SU-DHL-6 (cell line): ENCODE results near the gene OSBPL5.

ENCODE experiments used
- H2AFZ ChIP-seq: fragments of 200-600 bp; sonication (generic); 2 replicates; pipeline ENCODE4 v1.6.1; 2014; ENCODE audit warnings: low read depth, mild to moderate bottlenecking, moderate library complexity, mixed read lengths, antibody characterized with exemption, low read length; ENCODE audit not compliant: severe bottlenecking
- H3F3A ChIP-seq: fragments of 200-600 bp; shearing (Covaris generic); 2 replicates; pipeline ENCODE4 v1.6.0; 2016; ENCODE audit warnings: antibody characterized with exemption, mild to moderate bottlenecking; ENCODE audit not compliant: insufficient read depth
- H3K27ac ChIP-seq: fragments of 200-600 bp; sonication (generic); 2 replicates; pipeline ENCODE4 v1.5.1; 2016; ENCODE audit warnings: low read depth, mild to moderate bottlenecking, low read length, moderate library complexity, mixed read lengths
- H3K27me3 ChIP-seq: fragments of 200-600 bp; sonication (generic), shearing (Covaris generic); 2 replicates; pipeline ENCODE4 v1.6.0; 2014; ENCODE audit warnings: mild to moderate bottlenecking, low read length
- H3K36me3 ChIP-seq: fragments of 200-600 bp; sonication (generic); 2 replicates; pipeline ENCODE4 v1.6.1; 2014; ENCODE audit warnings: mild to moderate bottlenecking, low read length, mixed read lengths
- H3K4me2 ChIP-seq: fragments of 300-600, 200-600 bp; shearing (Covaris generic), sonication (generic); 2 replicates; pipeline ENCODE4 v1.6.0; 2014; ENCODE audit warnings: low read length, low read depth, mild to moderate bottlenecking; ENCODE audit not compliant: poor library complexity, severe bottlenecking
- H3K4me3 ChIP-seq: fragments of 200-600 bp; sonication (generic); 2 replicates; pipeline ENCODE4 v1.5.1; 2014; ENCODE audit warnings: antibody characterized with exemption, low read length, mild to moderate bottlenecking, mixed read lengths; ENCODE audit not compliant: insufficient read depth, poor library complexity, severe bottlenecking
- H3K79me2 ChIP-seq: fragments of 200-600 bp; sonication (generic); 2 replicates; pipeline ENCODE4 v1.6.1; 2014; ENCODE audit warnings: mild to moderate bottlenecking, low read length, moderate library complexity; ENCODE audit not compliant: insufficient read depth
- H3K9ac ChIP-seq: fragments of 200-600 bp; sonication (generic); 2 replicates; pipeline ENCODE4 v1.7.0; 2014; ENCODE audit warnings: mild to moderate bottlenecking, low read length
- H3K9me2 ChIP-seq: fragments of 200-600 bp; sonication (generic); replicated peaks from 2 replicates; pipeline ENCODE4 v1.6.1; 2014; ENCODE audit warnings: low read length; ENCODE audit not compliant: insufficient read depth
- H3K9me3 ChIP-seq: fragments of 200-600 bp; sonication (generic); 2 replicates; pipeline ENCODE4 v1.6.1; 2014; ENCODE audit warnings: low read length, mixed read lengths; ENCODE audit not compliant: insufficient read depth
- H4K20me1 ChIP-seq: fragments of 200-600 bp; sonication (generic); 2 replicates; pipeline ENCODE4 v1.6.1; 2014; ENCODE audit warnings: low read depth, mild to moderate bottlenecking, antibody characterized with exemption, low read length, moderate library complexity, mixed read lengths
- CTCF ChIP-seq: fragments of 200-600 bp; sonication (generic); IDR thresholded peaks from one replicate; pipeline ENCODE4 v1.5.1; 2017; ENCODE audit warnings: antibody characterized with exemption, mild to moderate bottlenecking, low read length, moderate library complexity; ENCODE audit not compliant: insufficient read depth, poor library complexity, severe bottlenecking
- EZH2phosphoT487 ChIP-seq: fragments of 200-600 bp; sonication (generic), shearing (Covaris generic); conservative IDR thresholded peaks from 2 replicates; pipeline ENCODE4 v1.6.1; 2018; ENCODE audit warnings: mild to moderate bottlenecking, antibody characterized with exemption, low read length, moderate library complexity, mixed read lengths

The OSBPL5 gene

GRCh38 chr11:3049430-3050243 lies 115.5 kb downstream of the OSBPL5 start:
- Histone ChIP-seq H3K4me2 (peak overlapping the region; percentile 28), H3K27me3 (no peaks in the 10 kb centered on the region), H3K9me3 (no peaks in the 10 kb centered on the region), H3F3A (no peaks in the 10 kb centered on the region), H3K4me3 (no peak overlapping the region), H2AFZ (no peak overlapping the region), H3K36me3 (no peaks in the 10 kb centered on the region), H3K27ac (no peak overlapping the region), H4K20me1 (no peaks in the 10 kb centered on the region), H3K9me2 (no peaks in the 10 kb centered on the region), H3K79me2 (peaks cover 89% of the 10 kb centered on the region), H3K9ac (0 out of 2 replicates have a peak overlapping the region, but pooled peaks have one; percentile 3)
- TF ChIP-seq CTCF (no peak), EZH2phosphoT487 (no peak)

GRCh38 chr11:3047637-3048036 lies 117.5 kb downstream of the OSBPL5 start:
- Histone ChIP-seq H3K36me3 (no peaks in the 10 kb centered on the region), H4K20me1 (no peaks in the 10 kb centered on the region)
- TF ChIP-seq EZH2phosphoT487 (no peak), CTCF (no peak)

GRCh38 chr11:3046641-3047040 lies 118.5 kb downstream of the OSBPL5 start:
- Histone ChIP-seq H3K79me2 (peaks cover 75% of the 10 kb centered on the region), H3K27ac (no peak overlapping the region), H2AFZ (no peak overlapping the region), H3F3A (no peaks in the 10 kb centered on the region), H3K27me3 (no peaks in the 10 kb centered on the region), H3K9ac (no peak overlapping the region), H3K4me3 (no peak overlapping the region), H4K20me1 (no peaks in the 10 kb centered on the region), H3K4me2 (no peak overlapping the region), H3K9me3 (no peaks in the 10 kb centered on the region), H3K9me2 (no peaks in the 10 kb centered on the region), H3K36me3 (no peaks in the 10 kb centered on the region)
- TF ChIP-seq CTCF, result no peak
- TF ChIP-seq EZH2phosphoT487, result no peak

More at GRCh38 chr11:3047637-3048036, 117.5 kb downstream of the OSBPL5 start:
- H3K4me2 ChIP-seq, result no peak overlapping the region
- no peaks in the 10 kb centered on the region for H3K9me2 ChIP-seq
- no peaks in the 10 kb centered on the region for H3K9me3 ChIP-seq
- no peaks in the 10 kb centered on the region for H3K27me3 ChIP-seq
- H3K4me3 ChIP-seq, result no peak overlapping the region
- H3K79me2 ChIP-seq, result peaks cover 84% of the 10 kb centered on the region
- no peak overlapping the region for H2AFZ ChIP-seq
- H3F3A ChIP-seq, result no peaks in the 10 kb centered on the region
- H3K9ac ChIP-seq, result no peak overlapping the region
- no peak overlapping the region for H3K27ac ChIP-seq
